ENCODE results near the gene ITGB3.

ITGB3 gene

DNA sequence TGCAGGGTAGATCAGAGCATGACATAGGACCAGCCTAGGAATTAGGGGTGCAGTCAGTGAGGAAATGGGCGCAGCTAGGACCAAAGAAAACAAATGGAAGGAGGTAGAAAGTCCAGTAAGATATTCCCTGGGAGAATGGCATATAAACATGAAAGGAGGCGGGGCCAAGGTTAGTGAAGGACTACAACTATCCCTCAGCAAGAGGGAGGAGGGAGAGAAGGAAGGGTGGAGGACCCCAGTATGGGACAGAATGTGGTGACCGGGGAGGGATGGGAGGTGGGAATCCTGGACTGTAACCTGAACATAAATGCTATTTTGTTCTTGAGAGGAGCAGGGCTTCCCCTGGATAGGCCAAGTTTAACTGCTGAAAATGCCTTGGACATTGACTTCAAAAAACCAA is 22.8 kb downstream of the ITGB3 start:
- no peak for DNase-seq (ENCODE audit: low spot score)

- no peak for DNase-seq (ENCODE audit: low spot score)
Measured at GRCh38 chr17:47276868-47277267, 23.2 kb downstream of the ITGB3 start.

DNA sequence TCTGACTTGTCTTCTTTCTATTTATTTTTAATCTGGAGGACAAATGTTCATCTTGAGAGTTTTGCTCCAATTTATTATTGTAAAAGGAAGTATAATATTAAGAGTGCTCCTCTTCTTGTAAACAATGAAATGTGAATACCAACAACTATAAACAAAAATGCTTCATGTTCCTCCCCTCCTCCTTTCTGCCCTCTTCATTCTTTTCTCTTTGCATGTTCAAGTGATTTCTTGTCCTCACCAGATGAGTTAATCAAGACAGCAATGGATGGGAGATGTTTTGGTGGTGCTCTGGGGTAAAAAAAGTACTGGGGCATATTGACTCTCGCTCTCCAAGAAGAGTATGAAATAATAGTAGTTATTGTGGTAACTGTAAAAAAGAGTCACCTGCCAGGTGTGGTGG is 24.3 kb downstream of the ITGB3 start:
- no peak for DNase-seq (ENCODE audit: low spot score)

DNA sequence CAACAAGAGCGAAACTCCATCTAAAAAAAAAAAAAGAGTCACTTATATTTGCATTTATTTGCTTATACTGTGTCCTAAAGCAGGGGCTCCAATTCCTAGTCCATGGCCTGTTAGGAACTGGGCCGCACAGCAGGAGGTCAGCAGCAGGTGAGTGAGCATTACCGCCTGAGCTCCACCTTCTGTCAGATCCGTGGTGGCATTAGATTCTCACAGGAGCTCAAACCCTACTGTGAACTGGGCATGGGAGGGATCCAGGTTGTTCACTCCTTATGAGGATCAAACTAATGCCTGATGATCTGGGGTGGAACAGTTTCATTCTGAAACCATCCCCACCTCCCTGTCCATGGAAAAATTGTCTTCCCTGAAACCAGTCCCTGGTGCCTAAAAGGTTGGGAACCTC is 24.9 kb downstream of the ITGB3 start:
- DNase-seq (ENCODE audit: low spot score), result no peak

- DNase-seq (ENCODE audit: low spot score), result no peak
Measured at GRCh38 chr17:47279062-47279801, 25.6 kb downstream of the ITGB3 start.

GRCh38 chr17:47280072-47280811 is 26.6 kb downstream of the ITGB3 start:
- no peak for DNase-seq (ENCODE audit: low spot score)

- no peak for DNase-seq (ENCODE audit: low spot score)
Measured at GRCh38 chr17:47281216-47281615, 27.6 kb downstream of the ITGB3 start.

GRCh38 chr17:47285003-47285402 is 31.4 kb downstream of the ITGB3 start:
- no peak for DNase-seq (ENCODE audit: low spot score)

DNA sequence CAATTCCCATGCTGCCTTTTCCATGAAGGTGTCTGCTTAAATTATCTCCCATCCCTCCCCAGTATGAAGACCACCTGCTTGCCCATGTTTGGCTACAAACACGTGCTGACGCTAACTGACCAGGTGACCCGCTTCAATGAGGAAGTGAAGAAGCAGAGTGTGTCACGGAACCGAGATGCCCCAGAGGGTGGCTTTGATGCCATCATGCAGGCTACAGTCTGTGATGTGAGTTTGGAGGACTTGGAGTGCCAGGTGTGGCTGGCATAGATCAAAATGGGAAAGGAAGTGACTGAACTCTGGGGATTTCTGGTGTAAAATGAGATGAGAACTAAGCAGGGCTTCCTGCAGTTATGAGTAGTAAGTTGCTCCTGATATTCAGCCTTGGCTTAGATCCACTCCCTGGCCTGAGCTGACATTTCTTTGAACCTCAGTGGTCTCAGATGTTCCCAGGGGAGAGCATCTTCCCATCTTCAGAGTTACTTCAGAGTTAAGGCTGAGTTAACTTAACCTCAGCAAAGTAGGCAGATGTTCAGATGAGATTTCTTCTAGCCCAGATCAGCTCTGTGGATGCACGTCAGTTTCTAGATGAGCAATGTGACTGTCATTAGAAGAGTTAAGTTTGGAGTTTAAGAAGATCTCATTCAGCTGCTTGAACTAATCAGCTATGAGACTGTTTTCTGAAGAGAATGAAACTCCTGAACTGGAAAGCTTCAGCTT is 32.7 kb downstream of the ITGB3 start:
- DNase-seq (ENCODE audit: low spot score), result no peak

DNA sequence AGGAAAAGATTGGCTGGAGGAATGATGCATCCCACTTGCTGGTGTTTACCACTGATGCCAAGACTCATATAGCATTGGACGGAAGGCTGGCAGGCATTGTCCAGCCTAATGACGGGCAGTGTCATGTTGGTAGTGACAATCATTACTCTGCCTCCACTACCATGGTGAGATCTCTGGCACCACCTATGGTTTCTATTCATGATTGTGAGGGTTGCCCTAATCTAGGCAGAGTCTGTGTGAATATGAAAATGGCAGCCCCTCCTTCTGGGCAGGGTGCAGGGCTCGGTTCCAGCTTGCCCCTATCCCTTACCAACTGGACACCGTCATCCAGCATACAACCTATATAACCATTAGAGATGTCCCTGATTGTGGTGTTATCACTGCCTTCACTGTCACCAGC is 33.4 kb downstream of the ITGB3 start:
- no peak for DNase-seq (ENCODE audit: low spot score)

GRCh38 chr17:47287639-47288038 is 34.0 kb downstream of the ITGB3 start:
- DNase-seq (ENCODE audit: low spot score), result no peak

DNA sequence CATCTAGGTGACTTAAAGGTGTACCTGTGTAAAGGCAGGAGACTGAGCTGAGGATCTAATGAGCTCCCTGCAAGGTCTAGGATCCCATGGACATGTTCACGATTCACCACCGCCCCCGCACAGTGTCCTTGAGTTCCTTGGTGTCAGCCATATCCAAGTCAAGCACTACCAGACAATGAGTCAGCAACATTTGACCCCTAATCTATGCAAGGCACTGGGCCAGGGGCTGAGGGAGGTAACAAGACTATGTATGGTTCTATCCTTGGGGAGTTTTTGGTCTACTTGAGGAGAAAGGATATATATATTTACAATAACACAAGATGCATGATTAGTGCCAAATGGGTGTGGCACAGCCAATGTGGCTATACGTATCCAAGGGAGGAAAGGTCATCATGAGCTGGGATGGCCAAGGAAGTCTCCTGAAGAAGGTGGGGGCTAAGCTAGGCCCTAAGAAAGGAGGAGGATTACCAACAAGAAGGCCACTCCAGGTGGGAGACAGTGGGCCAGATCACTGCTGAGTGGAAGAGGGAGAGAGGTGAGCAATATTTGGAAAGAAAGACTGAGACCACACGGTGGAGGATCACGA is 35.0 kb downstream of the ITGB3 start:
- DNase-seq (ENCODE audit: low spot score), result no peak

DNA sequence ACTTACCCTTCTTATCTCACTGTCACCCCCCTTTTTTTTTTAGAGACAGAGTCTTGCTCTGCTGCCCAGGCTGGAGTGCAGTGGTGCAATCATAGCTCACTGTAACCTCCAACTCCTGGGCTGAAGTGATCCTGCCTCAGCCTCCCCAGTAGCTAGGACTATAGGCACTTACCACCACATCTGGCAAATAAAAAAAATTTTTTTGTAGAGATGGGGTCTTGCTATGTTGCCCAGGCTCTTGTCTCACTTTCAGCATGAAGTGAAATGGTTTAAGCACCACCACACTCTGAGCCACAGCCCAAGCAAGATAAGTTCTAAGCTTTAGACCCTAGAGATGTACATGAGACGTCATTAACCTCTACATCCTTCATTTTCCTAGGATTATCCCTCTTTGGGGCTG is 35.7 kb downstream of the ITGB3 start:
- no peak for DNase-seq (ENCODE audit: low spot score)

- DNase-seq (ENCODE audit: low spot score), result no peak
Measured at GRCh38 chr17:47290870-47291241, 37.2 kb downstream of the ITGB3 start.

- DNase-seq (ENCODE audit: low spot score), result no peak
Measured at GRCh38 chr17:47291242-47291873, 37.7 kb downstream of the ITGB3 start.

- DNase-seq (ENCODE audit: low spot score), result no peak
Measured at GRCh38 chr17:47292206-47292605, 38.6 kb downstream of the ITGB3 start.

GRCh38 chr17:47295037-47295873 is 41.6 kb downstream of the ITGB3 start:
- DNase-seq (ENCODE audit: low spot score), result no peak

DNA sequence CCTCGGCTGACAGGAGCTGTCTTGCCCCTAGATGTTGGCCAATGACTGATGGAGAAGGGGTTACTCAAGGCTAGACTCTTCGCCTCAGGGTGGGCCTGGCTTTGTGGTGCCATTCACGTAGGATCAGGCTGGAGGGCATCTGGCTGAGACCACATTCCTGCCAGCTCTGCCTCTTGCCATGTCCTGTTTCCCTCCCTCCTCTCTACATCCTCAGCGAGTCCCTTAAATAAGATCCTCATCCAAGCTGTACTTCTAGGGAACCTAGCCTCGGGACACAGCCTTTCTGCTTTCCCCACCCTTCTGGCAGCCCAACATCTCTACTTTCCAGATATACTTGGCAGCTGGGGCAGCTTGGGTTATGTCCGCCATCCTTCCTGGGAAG is 42.2 kb downstream of the ITGB3 start:
- no peak for DNase-seq (ENCODE audit: low spot score)

GRCh38 chr17:47297661-47298400 is 44.2 kb downstream of the ITGB3 start:
- DNase-seq (ENCODE audit: low spot score), result no peak

- DNase-seq (ENCODE audit: low spot score), result no peak
Measured at GRCh38 chr17:47298712-47299111, 45.1 kb downstream of the ITGB3 start.
